Endothelial cell of umbilical vein (primary cell): Measurements from ENCODE around the gene CACTIN. TPM values are rescaled to one million over a fixed set of nuclear protein-coding genes. Genes with fewer than 3 reads are reported as not detected.

Source experiments
- BruUV-seq: library from RNA; stranded (reverse); fragments of 400-500 nt; replicated peaks from 2 replicates; lab custom pipeline; 2021; lab: Mats Ljungman, UMichigan
- CTCF ChIA-PET: fragments of 300-600, 350-600 bp; sonication (Branson Sonifier 250); formaldehyde crosslinking; loops from one replicate; lab custom pipeline; 2021; ENCODE audit warnings: antibody characterized with exemption, inconsistent platforms; lab: Charles Lee
- POLR2A ChIA-PET: fragments of 300-600, 350-600 bp; sonication (Branson Sonifier 250); formaldehyde crosslinking; loops from one replicate; lab custom pipeline; 2021; ENCODE audit warnings: antibody characterized with exemption, inconsistent platforms; lab: Charles Lee
- DNase-seq: peaks from one replicate; pipeline ENCODE4 v3.0.0-alpha.2; 2011; ENCODE audit warnings: low read depth, low spot score
- FAIRE-seq: peaks from 2 replicates; lab custom pipeline; 2011; peaks lifted over from hg19 to GRCh38; lab: Jason Lieb, UNC
- H2AFZ ChIP-seq: 2 replicates; pipeline ENCODE4 v1.6.0; 2012; ENCODE audit warnings: low read depth, low read length, control low read depth, inconsistent platforms
- H3K27ac ChIP-seq: 2 replicates; pipeline ENCODE4 v1.5.1; 2011; ENCODE audit warnings: low read depth, mild to moderate bottlenecking, control low read depth, low read length, moderate library complexity; ENCODE audit not compliant: insufficient read depth
- H3K27me3 ChIP-seq, 2 experiments: 2 replicates each; pipeline versions ENCODE4 v1.6.0 to v1.6.1; 2011; ENCODE audit warnings: low read length in 2 of 2, mixed read lengths in 1 of 2; ENCODE audit not compliant: control insufficient read depth in 2 of 2, insufficient read depth in 2 of 2
- H3K36me3 ChIP-seq, 2 experiments: 2 replicates in 1 of 2; 3 replicates in 1 of 2; pipeline ENCODE4 v1.5.1; 2011; ENCODE audit warnings: low read length in 2 of 2, mild to moderate bottlenecking in 1 of 2, moderate library complexity in 1 of 2; ENCODE audit not compliant: control insufficient read depth in 2 of 2, insufficient read depth in 2 of 2; ENCODE audit errors: extremely low read depth in 1 of 2
- H3K4me1 ChIP-seq: 3 replicates; pipeline ENCODE4 v1.5.1; 2011; ENCODE audit warnings: mild to moderate bottlenecking, low read length; ENCODE audit not compliant: control insufficient read depth, insufficient read depth; ENCODE audit errors: extremely low read depth
- H3K4me2 ChIP-seq: 2 replicates; pipeline ENCODE4 v1.6.1; 2011; ENCODE audit warnings: low read length, control low read depth, mixed read lengths; ENCODE audit not compliant: insufficient read depth
- H3K4me3 ChIP-seq, 3 experiments: fragments of 200-600 bp in 1 of 3; sonication (generic), shearing (Covaris generic) in 1 of 3; replicated peaks in 1 of 3; 2 replicates each; pipeline ENCODE4 v1.5.1; 2011 to 2016; ENCODE audit warnings: control low read depth in 3 of 3, low read length in 3 of 3, mild to moderate bottlenecking in 2 of 3, inconsistent platforms in 1 of 3, low read depth in 1 of 3, moderate library complexity in 1 of 3; ENCODE audit not compliant: insufficient read depth in 1 of 3
- H3K79me2 ChIP-seq: 2 replicates; pipeline ENCODE4 v1.6.0; 2012; ENCODE audit warnings: low read length, inconsistent platforms; ENCODE audit not compliant: control insufficient read depth, insufficient read depth
- H3K9ac ChIP-seq: replicated peaks from 2 replicates; pipeline ENCODE3; 2011; ENCODE audit warnings: low read length, control low read depth; ENCODE audit not compliant: insufficient read depth; ENCODE audit errors: extremely low read depth
- H3K9me1 ChIP-seq: replicated peaks from 3 replicates; pipeline ENCODE4 v1.6.0; 2011; ENCODE audit warnings: mild to moderate bottlenecking, low read length; ENCODE audit not compliant: control insufficient read depth, insufficient read depth; ENCODE audit errors: extremely low read depth
- H3K9me3 ChIP-seq: replicated peaks from 2 replicates; pipeline ENCODE4 v1.5.1; 2012; ENCODE audit warnings: low read length, inconsistent platforms; ENCODE audit not compliant: control insufficient read depth, insufficient read depth
- H4K20me1 ChIP-seq: replicated peaks from 2 replicates; pipeline ENCODE3; 2011; ENCODE audit warnings: mild to moderate bottlenecking, low read length; ENCODE audit not compliant: control insufficient read depth, insufficient read depth; ENCODE audit errors: extremely low read depth
- CTCF ChIP-seq, 2 donors: IDR thresholded peaks; 1 replicate in 1 of 2; 2 replicates in 1 of 2; pipeline ENCODE4 v1.5.1; 2011; ENCODE audit warnings: low read length in 2 of 2, mild to moderate bottlenecking in 2 of 2, moderate library complexity in 2 of 2, control low read depth in 1 of 2, inconsistent platforms in 1 of 2, low read depth in 1 of 2; ENCODE audit not compliant: insufficient read depth in 1 of 2; ENCODE audit errors: extremely low read depth in 1 of 2
- EZH2 ChIP-seq: IDR thresholded peaks from 2 replicates; pipeline ENCODE4 v1.6.1; 2012; ENCODE audit warnings: borderline replicate concordance, low read depth, mild to moderate bottlenecking, moderate library complexity, low read length, inconsistent platforms; ENCODE audit not compliant: severe bottlenecking
- FOS ChIP-seq: IDR thresholded peaks from 2 replicates; pipeline ENCODE4 v1.6.1; 2011; ENCODE audit warnings: mild to moderate bottlenecking, low read length, moderate library complexity, borderline replicate concordance; ENCODE audit not compliant: insufficient read depth
- GATA2 ChIP-seq: IDR thresholded peaks from 2 replicates; pipeline ENCODE4 v1.7.0; 2011; ENCODE audit warnings: low read depth, mild to moderate bottlenecking, moderate library complexity, mixed read lengths, low read length; ENCODE audit not compliant: insufficient read length, insufficient read depth
- JUN ChIP-seq: IDR thresholded peaks from 2 replicates; pipeline ENCODE4 v1.6.1; 2011; ENCODE audit warnings: borderline replicate concordance, low read depth; ENCODE audit not compliant: insufficient read length, insufficient read depth
- MAX ChIP-seq: IDR thresholded peaks from 2 replicates; pipeline ENCODE4 v1.6.1; 2011; ENCODE audit not compliant: insufficient read depth, insufficient read length
- MYC ChIP-seq: IDR thresholded peaks from one replicate; pipeline ENCODE4 v1.6.1; 2011; ENCODE audit warnings: mild to moderate bottlenecking, low read depth, low read length
- POLR2A ChIP-seq: IDR thresholded peaks from 2 replicates; pipeline ENCODE4 v1.6.1; 2012; ENCODE audit warnings: low read depth, mild to moderate bottlenecking, control low read depth, low read length
- POLR2AphosphoS5 ChIP-seq: IDR thresholded peaks from 2 replicates; pipeline ENCODE4 v1.6.1; 2012; ENCODE audit warnings: low read depth, mild to moderate bottlenecking, control low read depth, low read length, moderate library complexity; ENCODE audit not compliant: insufficient read depth
- dilution Hi-C: fragments of 300-500 bp; cut with MboI; formaldehyde crosslinking; loops from one replicate; pipeline ENCODE4 v1.15.0; 2019; ENCODE audit warnings: low sequenced_read_pairs; ENCODE audit not compliant: extremely low pct_ligation_motif_present
- intact Hi-C: fragments of 100-400 bp; cut with micrococcal nuclease; formaldehyde crosslinking; loops from one replicate; pipeline ENCODE4 v1.10.0; 2022
- polyA plus RNA-seq, 4 experiments: library from polyadenylated mRNA; depleted of rRNA in 3 of 4; stranded (reverse) in 3 of 4; unstranded in 1 of 4; fragments of >200 nt; gene quantifications; 2 replicates each; pipeline versions ENCODE4 v1.2.1 to v1.2.3, GENCODE V29; 2011 to 2012; ENCODE audit warnings: missing spikeins in 1 of 4
- total RNA-seq: library from RNA; stranded (reverse); gene quantifications from 2 replicates; pipeline ENCODE4 v1.2.3, GENCODE V29; 2021

CACTIN gene
- total and polyA plus RNA-seq, 2 donors (not counting 3 experiments of a cell fraction or from before 2014, with no cell fraction given) = 29.7 to 36.1 TPM

- no peak for DNase-seq
- H3K27ac ChIP-seq = no peak overlapping the region
- H3K9me1 ChIP-seq = no peaks in the 10 kb centered on the region
- ChIA-PET POLR2A (no interaction called here), CTCF (interaction anchor here (1.6 kb wide), 1 partner anchor 327 kb away, joined by 3 read pairs; no protein-coding TSS in a partner anchor)
- no peaks in the 10 kb centered on the region for H3K27me3 ChIP-seq
- H3K4me3 ChIP-seq = no peak overlapping the region
- no TSS peak for BruUV-seq
- no peak overlapping the region for H3K9ac ChIP-seq
- no peaks in the 10 kb centered on the region for H3K9me3 ChIP-seq
- intact Hi-C loops = no loop called here
- no peak for TF ChIP-seq EZH2
- no peak for TF ChIP-seq CTCF (IDR thresholded peaks at IDR 0.05; ENCODE audit: extremely low read depth in 1 of 2, insufficient read depth in 1 of 2, low read depth in 1 of 2, low read length in 2 of 2)
- no peak for TF ChIP-seq POLR2A
- no peak for TF ChIP-seq FOS
- TF ChIP-seq GATA2 = no peak
- TF ChIP-seq POLR2AphosphoS5 = no peak
- no peak for TF ChIP-seq JUN
- TF ChIP-seq MYC = no peak
- TF ChIP-seq MAX = no peak
- no peak overlapping the region for H2AFZ ChIP-seq
- H4K20me1 ChIP-seq = no peaks in the 10 kb centered on the region
- H3K4me1 ChIP-seq = peaks cover 2% of the 10 kb centered on the region
- dilution Hi-C loops = no loop called here
- H3K79me2 ChIP-seq = no peaks in the 10 kb centered on the region
- no peak for FAIRE-seq
- peaks cover 0 to 25% of the 10 kb centered on the region in 2 experiments for H3K36me3 ChIP-seq
- H3K4me2 ChIP-seq = no peak overlapping the region
These were observed 5.5 kb upstream of the CACTIN start for GRCh38 chr19:3632098-3632497.
